Erythroblast (primary cell): Measurements from ENCODE around the gene SGCE.

Experiments
- GATA1 ChIP-seq: IDR thresholded peaks from 2 replicates; pipeline ENCODE4 v1.6.1; 2011; ENCODE audit warnings: low read depth, mild to moderate bottlenecking, control low read depth, low read length, moderate library complexity
- POLR2A ChIP-seq: IDR thresholded peaks from 2 replicates; pipeline ENCODE4 v1.6.1; 2011; ENCODE audit warnings: mild to moderate bottlenecking, low read length

GRCh38 chr7:94655848-94656657, at the start of gene SGCE:
- TF ChIP-seq POLR2A: no peak
- no peak for TF ChIP-seq GATA1
